Measurements from ENCODE around the gene SPATA45. TPM values are rescaled to one million over a fixed set of nuclear protein-coding genes. Genes with fewer than 3 reads are reported as not detected.
A peak's percentile ranks its signal among the peaks of the same experiment; 100 is the strongest.

The SPATA45 gene
- not detected in 2 replicates for total RNA-seq (2022)
- Bru-seq, nascent RNA, result percentile 31 among the genes with signal in this experiment
- BruChase-seq, experiment 1, labeled RNA remaining after a 6-hour chase, result percentile 33 among the genes with signal in this experiment
- percentile 42 among the genes with signal in this experiment for BruChase-seq, experiment 2, labeled RNA remaining after a 2-hour chase
- long read RNA-seq, result 0 reads

- H3K27ac Mint-ChIP-seq (ENCODE audit: low read depth, unreplicated experiment), result no peak within 1 kb of the TSS
- no peaks in the 10 kb centered on the region for H3K9me3 Mint-ChIP-seq (ENCODE audit: unreplicated experiment)
- no peak for DNase-seq (ENCODE audit: unreplicated experiment)
- no peaks in the 10 kb centered on the region for H3K36me3 Mint-ChIP-seq (ENCODE audit: insufficient read depth, unreplicated experiment)
- no TSS peak for BruUV-seq (replicated peaks)
- no peaks in the 10 kb centered on the region for H3K4me1 Mint-ChIP-seq (ENCODE audit: insufficient read depth, unreplicated experiment)
- CTCF ChIA-PET, result interaction anchor here (0.6 to 1.3 kb wide), 2 partner anchors 9 to 14 kb away, joined by 3 to 6 read pairs; no protein-coding TSS in a partner anchor
- no peak for TF ChIP-seq CTCF (IDR thresholded peaks at IDR 0.05; ENCODE audit: unreplicated experiment)
- POLR2A ChIA-PET, result interaction anchor here (2.2 kb wide), 1 partner anchor 10 kb away, joined by 15 read pairs; the partner anchor contains the start of gene FLVCR1
- H3K4me3 Mint-ChIP-seq (ENCODE audit: unreplicated experiment), result no peak within 1 kb of the TSS
- no peaks in the 10 kb centered on the region for H3K27me3 Mint-ChIP-seq (ENCODE audit: insufficient read depth, unreplicated experiment)
- intact Hi-C loops (cut with micrococcal nuclease), result no loop called here
Observed at GRCh38 chr1:212847549-212847948, at the start of gene SPATA45. SPATA45 (minus strand) TSS chr1:212847649; CDS start chr1:212836149, 11,500 bp downstream.

- ChIA-PET CTCF (interaction anchor here (0.7 to 1.0 kb wide), 3 partner anchors 13 to 43 kb away, joined by 3 read pairs; no protein-coding TSS in a partner anchor), POLR2A (interaction anchor here (0.6 to 1.4 kb wide), 4 partner anchors 15 to 67 kb away, joined by 3 to 6 read pairs (median 4); partner anchors contain the start of gene FLVCR1)
- no peak overlapping the region for H3K27ac Mint-ChIP-seq (ENCODE audit: low read depth, unreplicated experiment)
- no peak overlapping the region for H3K4me3 Mint-ChIP-seq (ENCODE audit: unreplicated experiment)
- intact Hi-C loops (cut with micrococcal nuclease), result no loop called here
- no peak for TF ChIP-seq CTCF (IDR thresholded peaks at IDR 0.05; ENCODE audit: unreplicated experiment)
- peaks cover 98% of the 10 kb centered on the region for H3K36me3 Mint-ChIP-seq (ENCODE audit: insufficient read depth, unreplicated experiment)
- no TSS peak for BruUV-seq (replicated peaks)
- no peak for DNase-seq (ENCODE audit: unreplicated experiment)
- H3K27me3 Mint-ChIP-seq (ENCODE audit: insufficient read depth, unreplicated experiment), result no peaks in the 10 kb centered on the region
- no peaks in the 10 kb centered on the region for H3K4me1 Mint-ChIP-seq (ENCODE audit: insufficient read depth, unreplicated experiment)
- no peaks in the 10 kb centered on the region for H3K9me3 Mint-ChIP-seq (ENCODE audit: unreplicated experiment)
Observed at GRCh38 chr1:212892108-212892507, 44.7 kb upstream of the SPATA45 start.

- no peak for DNase-seq (ENCODE audit: unreplicated experiment)
- H3K36me3 Mint-ChIP-seq (ENCODE audit: insufficient read depth, unreplicated experiment), result peaks cover 73% of the 10 kb centered on the region
- BruUV-seq (replicated peaks), result no TSS peak
Observed at GRCh38 chr1:212884592-212884991, 37.1 kb upstream of the SPATA45 start.

More at GRCh38 chr1:212884592-212884991, 37.1 kb upstream of the SPATA45 start:
- intact Hi-C loops (cut with micrococcal nuclease), result no loop called here
- POLR2A ChIA-PET, result interaction anchor here (1.2 kb wide), 1 partner anchor 16 kb away, joined by 3 read pairs; no protein-coding TSS in a partner anchor
- no peaks in the 10 kb centered on the region for H3K27me3 Mint-ChIP-seq (ENCODE audit: insufficient read depth, unreplicated experiment)
- H3K9me3 Mint-ChIP-seq (ENCODE audit: unreplicated experiment), result no peaks in the 10 kb centered on the region
- no peak overlapping the region for H3K4me3 Mint-ChIP-seq (ENCODE audit: unreplicated experiment)
- peak overlapping the region; percentile 12 for H3K27ac Mint-ChIP-seq (ENCODE audit: low read depth, unreplicated experiment)
- CTCF ChIA-PET, result no interaction called here
- no peaks in the 10 kb centered on the region for H3K4me1 Mint-ChIP-seq (ENCODE audit: insufficient read depth, unreplicated experiment)
- no peak for TF ChIP-seq CTCF (IDR thresholded peaks at IDR 0.05; ENCODE audit: unreplicated experiment)
